Measurements from ENCODE around the gene SERPINE3.

SERPINE3 gene

GRCh38 chr13:51339354-51339753 is at the start of gene SERPINE3:
Gene SERPINE3, plus strand, starts transcription at chr13:51339691. Its CDS starts 1,401 bp downstream, at chr13:51341092.
- DNase-seq = no peak

- no peak for DNase-seq
Measured at GRCh38 chr13:51291341-51291740, 48.1 kb upstream of the SERPINE3 start.

- no peak for DNase-seq
Measured at GRCh38 chr13:51292000-51292565, 47.4 kb upstream of the SERPINE3 start.

GRCh38 chr13:51297556-51297955 is 41.9 kb upstream of the SERPINE3 start:
- peak in 1 of 2 experiments; percentile 51 for DNase-seq

GRCh38 chr13:51298812-51299211 is 40.7 kb upstream of the SERPINE3 start:
- peak in 1 of 2 experiments; percentile 22 for DNase-seq

GRCh38 chr13:51303063-51303552 is 36.4 kb upstream of the SERPINE3 start:
- no peak for DNase-seq

GRCh38 chr13:51303882-51304281 is 35.6 kb upstream of the SERPINE3 start:
- no peak for DNase-seq

GRCh38 chr13:51305271-51305967 is 34.1 kb upstream of the SERPINE3 start:
- DNase-seq = no peak

- DNase-seq = no peak
Measured at GRCh38 chr13:51308781-51309180, 30.7 kb upstream of the SERPINE3 start.

- DNase-seq = no peak
Measured at GRCh38 chr13:51311231-51311630, 28.3 kb upstream of the SERPINE3 start.

GRCh38 chr13:51311957-51312520 is 27.5 kb upstream of the SERPINE3 start:
- no peak for DNase-seq

GRCh38 chr13:51313619-51314018 is 25.9 kb upstream of the SERPINE3 start:
- no peak for DNase-seq

- DNase-seq = no peak
Measured at GRCh38 chr13:51317262-51317661, 22.2 kb upstream of the SERPINE3 start.

- no peak for DNase-seq
Measured at GRCh38 chr13:51318015-51318414, 21.5 kb upstream of the SERPINE3 start.

GRCh38 chr13:51318876-51319275 is 20.6 kb upstream of the SERPINE3 start:
- DNase-seq = no peak

- DNase-seq = no peak
Measured at GRCh38 chr13:51321836-51322235, 17.7 kb upstream of the SERPINE3 start.

- peak; percentile 16 to 46 for DNase-seq
Measured at GRCh38 chr13:51322826-51323225, 16.7 kb upstream of the SERPINE3 start.

GRCh38 chr13:51323824-51324511 is 15.5 kb upstream of the SERPINE3 start:
- DNase-seq = peak; percentile 74 to 77

GRCh38 chr13:51324714-51325420 is 14.6 kb upstream of the SERPINE3 start:
- peak; percentile 99 for DNase-seq

- DNase-seq = no peak
Measured at GRCh38 chr13:51325837-51326236, 13.7 kb upstream of the SERPINE3 start.

- DNase-seq = no peak
Measured at GRCh38 chr13:51326777-51327176, 12.7 kb upstream of the SERPINE3 start.

GRCh38 chr13:51327961-51328360 is 11.5 kb upstream of the SERPINE3 start:
- no peak for DNase-seq

GRCh38 chr13:51328488-51328887 is 11.0 kb upstream of the SERPINE3 start:
- no peak for DNase-seq
